Embryonic facial prominence (tissue), 1 donor: ENCODE measurements around the gene ASIC2.

Experiments
- DNase-seq: peaks from one replicate; pipeline ENCODE4 v3.0.0-alpha.2; 2016; ENCODE audit errors: extremely low spot score

Gene ASIC2

GRCh38 chr17:33204701-33205100 lies 88.4 kb downstream of the ASIC2 start:
- DNase-seq = no peak

DNA sequence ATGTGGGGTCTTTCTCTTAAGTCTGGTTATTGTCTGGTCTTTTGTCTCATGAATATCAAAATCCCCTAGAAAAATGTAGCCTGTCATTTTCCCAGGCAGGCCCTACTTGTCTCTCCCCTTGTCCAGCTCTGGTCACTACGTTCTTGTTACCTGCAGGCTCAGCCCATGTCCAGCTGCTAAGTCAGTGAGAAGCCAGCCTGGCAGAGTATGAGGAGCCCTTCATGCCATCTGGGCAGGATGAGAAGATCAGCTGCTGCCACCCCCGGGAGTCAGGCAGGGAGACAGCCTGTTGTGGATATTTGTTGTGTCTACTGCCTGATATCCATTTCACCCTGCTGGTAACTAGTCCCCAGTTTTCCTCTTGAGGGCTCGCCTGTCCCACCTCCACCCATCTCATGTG lies 88.9 kb downstream of the ASIC2 start:
- no peak for DNase-seq

- DNase-seq = no peak
These were observed 90.1 kb downstream of the ASIC2 start for GRCh38 chr17:33202796-33203495.

- no peak for DNase-seq
These were observed 91.1 kb downstream of the ASIC2 start for GRCh38 chr17:33202021-33202420.

DNA sequence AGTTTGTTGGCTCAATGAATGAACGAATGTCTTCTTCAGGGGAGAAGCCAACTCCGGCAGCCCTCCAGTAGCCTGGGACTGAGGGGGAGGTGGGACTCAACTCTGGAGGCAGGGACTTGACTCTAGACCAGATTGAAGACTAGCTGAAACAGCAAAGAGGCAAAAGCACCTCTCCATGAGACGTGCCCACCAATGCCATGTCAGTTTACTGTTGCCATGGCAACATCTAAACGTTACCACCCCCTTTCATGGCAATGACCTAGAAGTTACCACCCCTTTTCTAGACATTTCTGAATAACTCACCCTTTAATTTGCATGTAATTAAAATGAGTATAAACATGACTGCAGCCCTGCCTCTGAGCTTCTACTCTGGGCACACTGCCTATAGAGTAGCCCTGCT lies 91.8 kb downstream of the ASIC2 start:
- DNase-seq = no peak

GRCh38 chr17:33200587-33200986 lies 92.5 kb downstream of the ASIC2 start:
- no peak for DNase-seq

DNA sequence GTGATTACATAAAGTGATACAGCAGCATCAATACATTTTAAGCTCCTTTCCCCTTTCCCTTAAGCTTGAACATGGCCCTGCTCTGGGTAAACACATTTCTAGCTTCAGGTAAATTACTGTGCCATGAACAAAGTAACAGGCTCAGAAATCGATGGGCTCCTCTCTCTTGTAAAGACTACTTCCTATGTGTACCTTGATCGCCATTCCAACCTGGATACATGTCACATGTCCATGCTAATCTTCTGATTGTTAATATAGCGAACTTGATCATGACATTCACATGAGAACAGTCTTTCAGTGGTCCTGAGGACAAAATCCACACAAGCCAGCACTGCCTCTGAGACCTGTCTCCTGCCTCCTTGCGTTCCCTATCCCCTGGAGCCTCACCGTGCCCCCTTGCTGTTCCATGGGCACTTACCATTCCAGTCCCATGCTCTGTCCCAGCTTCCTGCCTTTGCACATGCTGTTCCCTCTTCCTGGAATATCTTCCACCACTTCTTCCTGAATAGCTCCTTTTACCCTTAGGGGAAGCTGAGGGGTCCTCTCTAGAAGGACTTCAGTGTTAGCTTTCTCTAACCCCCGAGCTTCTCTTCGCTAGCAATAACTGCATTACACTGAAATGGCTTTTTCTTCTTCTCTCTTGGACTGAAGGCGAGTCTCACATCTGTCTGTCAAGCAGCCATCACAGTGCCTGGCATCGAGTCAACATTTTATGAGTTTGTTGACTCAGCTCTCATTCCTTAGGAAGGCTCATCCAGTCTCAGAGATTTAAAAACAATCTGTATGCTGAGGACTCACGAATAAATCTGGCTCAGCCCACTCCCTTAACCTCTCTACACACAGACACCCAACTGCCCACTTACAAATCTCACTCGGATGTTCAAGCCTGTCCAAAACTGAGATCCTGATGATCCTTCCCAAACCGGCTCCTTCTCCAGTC lies 93.3 kb downstream of the ASIC2 start:
- no peak for DNase-seq

DNA sequence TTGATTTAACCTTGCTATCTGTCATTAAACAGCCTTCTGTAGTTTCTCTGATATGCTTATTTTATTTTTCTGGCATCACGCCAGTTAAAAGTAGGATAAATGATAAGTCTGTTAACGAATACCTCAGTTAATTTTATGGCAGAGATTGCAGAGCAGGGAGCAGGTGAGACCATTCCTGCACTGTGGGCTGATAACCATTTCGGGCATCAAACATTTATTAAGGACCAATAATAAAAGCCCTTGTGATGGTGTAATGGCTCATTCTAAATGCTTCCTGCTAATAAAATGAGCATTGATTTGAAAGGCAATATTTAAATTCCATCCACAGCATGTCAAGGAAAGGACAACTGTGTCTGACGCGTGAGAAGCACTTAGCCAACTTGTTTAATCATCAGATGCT lies 94.1 kb downstream of the ASIC2 start:
- DNase-seq = no peak

- no peak for DNase-seq
These were observed 95.8 kb downstream of the ASIC2 start for GRCh38 chr17:33197342-33197741.

- DNase-seq = no peak
These were observed 96.2 kb downstream of the ASIC2 start for GRCh38 chr17:33196883-33197282.

DNA sequence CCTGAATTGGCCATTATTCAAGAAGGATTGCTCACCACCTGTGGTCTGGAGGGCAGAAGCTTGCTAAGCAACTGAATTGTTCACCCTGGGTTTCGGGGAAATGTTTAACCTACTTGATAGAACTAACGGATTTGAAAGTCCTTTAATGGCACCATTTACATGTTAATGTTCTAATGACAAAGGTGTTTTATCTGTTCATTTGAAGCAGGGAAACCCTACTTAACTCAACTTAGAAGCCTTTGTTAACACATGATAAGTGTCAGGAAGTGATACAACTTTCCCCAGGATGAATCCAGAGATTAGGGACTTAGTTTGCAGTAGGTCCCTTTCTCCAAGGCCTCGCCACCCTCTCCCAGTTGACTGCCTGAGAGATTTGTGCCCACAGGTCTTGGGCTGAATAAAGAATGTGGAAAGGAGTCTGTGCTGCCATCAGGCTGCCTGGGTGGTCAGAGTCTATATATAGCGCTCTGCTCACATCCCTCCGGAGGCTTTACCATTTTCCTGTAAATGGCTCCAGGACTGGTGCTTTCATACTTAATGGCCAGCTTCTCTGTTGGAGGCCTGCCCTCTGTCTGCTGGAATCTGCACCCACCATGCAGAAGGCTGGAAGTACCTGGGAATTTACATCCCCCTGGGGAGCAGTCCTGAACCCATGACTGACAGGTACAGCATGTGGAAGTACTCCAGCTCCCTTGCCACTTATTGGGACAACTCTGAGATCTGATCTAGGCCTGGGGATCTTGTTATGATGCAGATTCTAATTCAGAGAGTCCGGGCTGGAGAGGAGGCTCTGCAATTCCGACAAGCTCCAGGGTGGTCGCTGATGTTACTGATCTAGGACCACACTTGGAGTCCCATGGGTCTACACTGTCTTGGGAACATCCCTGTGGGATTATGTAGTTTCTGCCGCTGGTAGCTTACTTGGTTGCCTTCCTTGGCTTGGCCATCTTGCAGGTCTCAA lies 99.9 kb downstream of the ASIC2 start:
- DNase-seq = no peak

GRCh38 chr17:33183487-33184026 lies 109.5 kb downstream of the ASIC2 start:
- no peak for DNase-seq

GRCh38 chr17:33179151-33179550 lies 113.9 kb downstream of the ASIC2 start:
- DNase-seq = no peak

DNA sequence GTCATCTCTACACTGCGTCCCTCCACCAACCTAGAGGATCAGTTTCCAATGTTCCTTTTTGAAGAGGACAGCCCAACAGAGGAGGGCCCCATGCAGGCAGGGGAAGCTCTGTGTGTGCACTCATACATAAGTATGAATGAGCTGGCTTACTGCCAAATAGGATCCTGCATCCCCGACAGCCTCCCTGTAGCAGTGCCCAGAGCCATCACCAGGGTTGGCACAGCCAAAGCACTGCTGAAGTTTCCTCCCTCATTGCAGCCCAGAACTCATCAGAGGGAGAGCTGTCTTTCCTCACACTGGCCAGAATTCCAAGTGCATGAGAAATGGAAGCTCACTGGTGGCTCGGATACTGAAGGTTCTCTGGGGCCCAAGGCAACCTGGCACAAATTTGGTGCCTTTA lies 114.4 kb downstream of the ASIC2 start:
- no peak for DNase-seq

DNA sequence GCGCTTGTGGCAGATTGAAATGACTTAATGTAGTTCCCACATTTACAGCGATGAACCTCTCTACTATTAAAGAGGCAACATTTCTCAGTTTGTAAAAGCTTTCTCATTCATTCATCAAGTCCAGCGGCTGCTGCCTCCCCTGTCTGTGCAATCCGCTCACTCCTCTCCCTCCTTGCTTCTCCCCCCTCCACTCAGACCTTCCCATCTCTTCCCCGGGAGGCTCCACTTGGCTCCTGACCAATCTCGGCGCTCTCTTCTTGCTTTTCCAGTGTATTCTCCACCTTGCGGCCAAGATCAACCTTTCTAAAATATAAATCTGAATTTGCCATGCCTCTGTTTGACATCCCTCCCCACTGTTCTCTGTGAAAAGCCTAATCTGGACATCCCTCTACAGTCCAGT lies 117.5 kb downstream of the ASIC2 start:
- DNase-seq = no peak

- DNase-seq = no peak
These were observed 121.2 kb downstream of the ASIC2 start for GRCh38 chr17:33171931-33172330.

- no peak for DNase-seq
These were observed 123.4 kb downstream of the ASIC2 start for GRCh38 chr17:33169580-33170285.

DNA sequence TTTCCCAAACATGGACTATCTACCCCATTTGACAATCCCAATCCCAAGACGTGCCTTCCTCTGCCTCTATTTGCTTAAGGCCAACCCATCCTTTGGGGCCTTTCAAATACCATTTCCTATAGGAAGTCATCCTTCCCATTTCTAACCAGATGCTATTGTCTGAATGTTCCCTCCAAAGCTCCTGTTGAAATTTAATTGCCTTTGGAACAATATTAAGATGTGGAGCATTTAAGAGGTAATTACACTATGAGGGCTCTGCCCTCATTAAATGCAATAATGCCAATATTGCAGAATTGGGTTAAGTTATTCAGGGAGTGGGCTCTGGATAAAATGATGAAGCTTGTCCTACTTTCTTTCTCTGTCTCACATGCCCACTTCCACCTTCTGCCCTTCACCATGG lies 125.4 kb downstream of the ASIC2 start:
- DNase-seq = no peak

DNA sequence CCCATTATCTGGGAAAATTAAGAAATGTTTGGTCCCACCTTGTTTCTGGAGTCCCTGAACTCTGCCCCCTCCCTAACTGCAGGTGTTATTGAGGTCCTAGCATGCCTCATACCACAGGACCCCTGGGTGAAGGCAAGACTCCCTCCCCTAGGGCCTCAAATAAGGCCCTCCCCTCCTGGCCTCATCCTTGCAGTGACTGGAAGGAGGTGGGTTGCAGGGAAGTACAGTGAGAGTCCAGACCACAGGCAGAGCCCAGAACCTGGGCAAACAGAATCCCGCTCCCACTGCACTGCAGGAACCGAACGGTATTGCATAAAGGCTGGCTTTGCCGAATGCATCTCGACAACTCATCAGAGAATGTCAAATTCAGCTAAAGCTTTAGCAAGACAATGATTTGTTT lies 126.6 kb downstream of the ASIC2 start:
- no peak for DNase-seq

GRCh38 chr17:33164169-33164881 lies 128.8 kb downstream of the ASIC2 start:
- DNase-seq = no peak
